ENCODE data around the gene NRG2.

The NRG2 gene

DNA sequence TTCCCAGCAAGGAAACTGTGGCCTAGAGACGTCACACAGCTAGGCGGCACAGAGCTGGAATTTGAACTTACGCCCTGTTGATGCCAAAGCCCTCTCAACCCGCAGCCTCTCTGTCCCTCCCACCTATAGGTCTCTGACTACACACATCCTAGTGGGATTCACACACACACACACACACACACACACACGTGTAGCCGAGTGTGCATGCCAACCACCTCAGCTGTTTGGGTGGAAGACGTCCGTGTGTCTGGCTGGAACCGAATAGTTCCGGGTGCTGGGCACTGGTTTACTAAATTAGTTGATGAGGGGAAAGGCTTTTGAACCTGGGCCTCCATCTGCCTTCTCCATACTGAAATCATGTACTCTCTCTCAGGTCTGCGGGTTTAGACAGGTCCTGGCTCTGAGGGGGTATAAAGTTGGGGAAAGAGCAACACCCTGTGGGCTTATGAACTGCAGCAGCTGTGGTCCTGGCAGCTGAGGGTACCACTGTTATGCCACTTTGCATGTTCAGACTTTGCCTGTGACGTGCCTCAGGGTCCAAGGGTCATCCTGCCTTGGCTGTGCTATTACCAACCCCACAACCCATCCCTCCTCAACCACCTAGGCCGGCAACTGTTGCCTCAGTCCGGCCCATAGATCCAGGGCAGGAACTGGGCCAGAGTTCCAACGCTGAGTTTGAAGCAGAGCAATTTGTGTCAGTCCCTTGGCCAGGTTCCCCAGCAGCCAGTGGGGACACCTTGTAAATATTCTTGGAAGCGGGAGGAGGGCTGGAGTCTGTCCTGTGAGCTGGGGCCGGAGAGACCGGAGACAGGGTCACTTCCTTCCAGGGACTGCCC is 197.0 kb downstream of the NRG2 start:
- TF ChIP-seq, protein P1, sequence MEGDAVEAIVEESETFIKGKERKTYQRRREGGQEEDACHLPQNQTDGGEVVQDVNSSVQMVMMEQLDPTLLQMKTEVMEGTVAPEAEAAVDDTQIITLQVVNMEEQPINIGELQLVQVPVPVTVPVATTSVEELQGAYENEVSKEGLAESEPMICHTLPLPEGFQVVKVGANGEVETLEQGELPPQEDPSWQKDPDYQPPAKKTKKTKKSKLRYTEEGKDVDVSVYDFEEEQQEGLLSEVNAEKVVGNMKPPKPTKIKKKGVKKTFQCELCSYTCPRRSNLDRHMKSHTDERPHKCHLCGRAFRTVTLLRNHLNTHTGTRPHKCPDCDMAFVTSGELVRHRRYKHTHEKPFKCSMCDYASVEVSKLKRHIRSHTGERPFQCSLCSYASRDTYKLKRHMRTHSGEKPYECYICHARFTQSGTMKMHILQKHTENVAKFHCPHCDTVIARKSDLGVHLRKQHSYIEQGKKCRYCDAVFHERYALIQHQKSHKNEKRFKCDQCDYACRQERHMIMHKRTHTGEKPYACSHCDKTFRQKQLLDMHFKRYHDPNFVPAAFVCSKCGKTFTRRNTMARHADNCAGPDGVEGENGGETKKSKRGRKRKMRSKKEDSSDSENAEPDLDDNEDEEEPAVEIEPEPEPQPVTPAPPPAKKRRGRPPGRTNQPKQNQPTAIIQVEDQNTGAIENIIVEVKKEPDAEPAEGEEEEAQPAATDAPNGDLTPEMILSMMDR (IDR thresholded peaks at IDR 0.05; ENCODE audit: insufficient read depth, low read depth, low read length, missing control alignments): no peak
- no peak overlapping the region for H3K4me3 ChIP-seq (ENCODE audit: low read depth, low read length)
- DNase-seq (ENCODE audit: low read depth): no peak

DNA sequence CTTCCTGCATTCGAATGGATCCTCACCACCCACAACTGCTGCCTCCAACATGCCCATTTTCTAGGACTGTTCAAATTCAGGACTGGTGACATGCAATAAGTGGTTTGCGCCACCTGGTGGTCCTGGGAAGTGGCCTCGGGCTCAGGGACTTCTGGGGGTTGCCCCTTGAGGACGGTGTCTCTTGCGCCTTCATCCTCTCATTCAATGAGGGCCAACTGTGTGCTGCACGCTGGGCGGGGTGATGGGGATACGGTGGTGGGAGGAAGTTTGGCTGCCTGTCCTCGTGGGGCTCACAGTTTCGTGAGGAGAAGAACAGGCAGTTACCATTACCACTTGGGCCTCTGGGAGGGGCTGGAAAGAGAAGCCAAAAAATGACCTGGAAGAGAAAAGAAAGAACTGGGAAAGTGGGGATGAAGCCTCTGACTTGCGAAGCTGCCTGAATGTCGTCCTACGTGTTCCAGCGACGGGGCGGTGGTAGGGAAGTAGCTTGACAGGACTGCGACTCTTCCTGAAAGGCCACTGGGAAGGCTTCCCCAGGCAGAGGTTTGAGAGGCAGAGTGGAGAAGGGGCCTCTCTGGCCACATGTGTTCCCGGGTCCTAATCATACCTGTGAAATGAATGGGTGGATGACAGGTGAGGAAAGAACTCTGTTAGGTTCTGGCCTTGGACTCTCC is 198.5 kb downstream of the NRG2 start:
- DNase-seq (ENCODE audit: low read depth): peak; percentile 92
- TF ChIP-seq, protein P1 (IDR thresholded peaks at IDR 0.05; ENCODE audit: insufficient read depth, low read depth, low read length, missing control alignments): peak; percentile 87
- H3K4me3 ChIP-seq (ENCODE audit: low read depth, low read length): no peak overlapping the region

DNA sequence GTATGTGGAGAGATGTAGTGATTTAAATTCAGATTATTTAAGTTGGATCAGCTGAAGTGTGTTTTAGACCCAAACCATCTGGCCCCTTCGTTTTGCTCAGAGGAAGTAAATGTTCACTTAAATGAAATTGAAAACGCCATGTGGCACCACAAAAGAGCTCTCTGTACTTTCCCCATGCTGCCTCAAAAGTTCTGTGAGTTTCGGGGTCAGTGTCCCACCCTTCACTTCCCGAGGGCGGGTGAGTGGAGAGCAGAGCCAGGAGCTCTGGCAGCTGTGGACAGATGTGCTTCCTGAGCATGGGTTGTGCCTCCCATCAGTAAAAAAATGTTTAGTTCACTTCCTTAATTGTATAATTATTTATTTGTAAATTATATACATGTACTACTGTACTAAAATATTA is 199.1 kb downstream of the NRG2 start:
- TF ChIP-seq, protein P1 (IDR thresholded peaks at IDR 0.05; ENCODE audit: insufficient read depth, low read depth, low read length, missing control alignments): no peak
- DNase-seq (ENCODE audit: low read depth): peak; percentile 72

DNA sequence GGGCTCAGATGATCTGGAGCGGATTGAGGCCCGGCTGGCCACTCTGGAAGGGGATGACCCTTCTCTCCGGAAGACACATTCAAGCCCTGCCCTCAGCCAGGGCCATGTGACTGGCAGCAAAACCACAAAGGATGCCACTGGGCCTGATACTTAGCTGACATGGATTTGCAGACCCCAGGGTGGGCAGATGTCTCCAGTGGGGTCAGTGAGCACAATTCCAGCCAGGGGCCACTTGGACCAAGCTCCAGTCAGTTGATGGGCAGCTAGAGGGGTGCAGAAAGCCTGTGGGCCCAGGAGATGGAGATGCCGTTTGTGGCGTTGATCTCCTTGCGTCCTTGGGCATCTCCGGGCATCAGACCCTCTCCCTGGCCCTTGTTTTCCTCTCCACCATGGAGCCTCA is 200.8 kb downstream of the NRG2 start:
- H3K4me3 ChIP-seq (ENCODE audit: low read depth, low read length): no peak overlapping the region
- no peak for DNase-seq (ENCODE audit: low read depth)
- TF ChIP-seq, protein P1 (IDR thresholded peaks at IDR 0.05; ENCODE audit: insufficient read depth, low read depth, low read length, missing control alignments): no peak

More for the DNA sequence above, 199.1 kb downstream of the NRG2 start:
- H3K4me3 ChIP-seq (ENCODE audit: low read depth, low read length): no peak overlapping the region

DNA sequence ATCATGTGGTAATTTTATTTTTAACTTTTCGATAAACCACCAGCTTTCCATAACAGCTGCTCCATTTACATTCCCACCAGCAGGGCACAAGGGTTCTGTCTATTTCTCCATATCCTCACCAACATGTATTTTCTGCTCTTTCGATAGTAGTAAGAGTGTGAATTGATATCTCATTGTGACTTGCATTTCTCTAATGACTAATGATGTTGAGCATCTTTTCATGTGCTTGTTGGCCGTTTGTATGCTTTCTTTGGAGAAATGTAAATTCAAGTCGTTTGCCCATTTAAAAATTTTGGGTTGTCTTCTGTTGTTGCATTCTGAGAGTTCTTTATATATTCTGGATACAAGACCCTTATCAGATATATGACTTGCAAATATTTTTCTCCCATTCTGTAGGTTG is 201.6 kb downstream of the NRG2 start:
- TF ChIP-seq, protein P1 (IDR thresholded peaks at IDR 0.05; ENCODE audit: insufficient read depth, low read depth, low read length, missing control alignments): no peak
- DNase-seq (ENCODE audit: low read depth): no peak
- H3K4me3 ChIP-seq (ENCODE audit: low read depth, low read length): no peak overlapping the region

DNA sequence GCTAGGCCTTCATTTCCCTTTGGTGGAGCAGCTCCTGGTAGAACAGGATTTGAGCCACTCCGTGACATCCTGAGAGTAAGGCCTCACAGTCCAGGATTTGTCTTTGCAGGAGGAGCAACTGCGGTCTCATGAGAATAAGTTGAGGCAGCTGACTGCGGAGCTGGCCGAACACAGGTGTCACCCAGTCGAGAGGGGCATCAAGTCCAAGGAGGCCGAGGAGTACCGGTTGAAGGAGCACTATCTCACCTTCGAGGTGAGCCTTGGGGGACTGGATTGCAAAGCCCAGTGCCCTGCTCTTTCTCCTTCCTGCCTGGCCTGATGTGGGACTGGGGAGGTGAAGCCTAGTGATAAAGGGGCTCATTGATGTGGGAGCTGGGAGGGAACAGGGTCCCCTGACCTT is 203.2 kb downstream of the NRG2 start:
- no peak for DNase-seq (ENCODE audit: low read depth)
- TF ChIP-seq, protein P1 (IDR thresholded peaks at IDR 0.05; ENCODE audit: insufficient read depth, low read depth, low read length, missing control alignments): no peak
- H3K4me3 ChIP-seq (ENCODE audit: low read depth, low read length): no peak overlapping the region

Measured in GM12865 (cell line).